Keratinocyte (primary cell): ENCODE data around the gene HDAC1. TPM values are rescaled to one million over a fixed set of nuclear protein-coding genes. Genes with fewer than 3 reads are reported as not detected.

Source experiments
- DNase-seq: peaks from one replicate; pipeline ENCODE4 v3.0.0-alpha.2; 2011; ENCODE audit warnings: low read depth, missing footprints, low spot score
- FAIRE-seq: peaks from 2 replicates; lab custom pipeline; 2011; peaks lifted over from hg19 to GRCh38; lab: Jason Lieb, UNC
- H2AFZ ChIP-seq: 2 replicates; pipeline ENCODE4 v1.6.0; 2012; ENCODE audit warnings: low read length, control low read depth, inconsistent platforms; ENCODE audit not compliant: control insufficient read depth
- H3K27ac ChIP-seq: 2 replicates; pipeline ENCODE4 v1.5.1; 2011; ENCODE audit warnings: low read length; ENCODE audit not compliant: control insufficient read depth, insufficient read depth
- H3K27me3 ChIP-seq: 3 replicates; pipeline ENCODE4 v1.6.0; 2011; ENCODE audit warnings: low read length; ENCODE audit not compliant: control insufficient read depth, insufficient read depth; ENCODE audit errors: extremely low read depth
- H3K36me3 ChIP-seq, 2 experiments: 2 replicates in 1 of 2; 3 replicates in 1 of 2; pipeline ENCODE4 v1.5.1; 2011; ENCODE audit warnings: low read length in 2 of 2, mild to moderate bottlenecking in 1 of 2; ENCODE audit not compliant: control insufficient read depth in 2 of 2, insufficient read depth in 2 of 2; ENCODE audit errors: extremely low read depth in 1 of 2
- H3K4me1 ChIP-seq: 3 replicates; pipeline ENCODE4 v1.5.1; 2011; ENCODE audit warnings: low read length; ENCODE audit not compliant: control insufficient read depth, insufficient read depth; ENCODE audit errors: extremely low read depth
- H3K4me2 ChIP-seq: 3 replicates; pipeline ENCODE4 v1.6.0; 2011; ENCODE audit warnings: low read depth, low read length; ENCODE audit not compliant: control insufficient read depth, insufficient read depth; ENCODE audit errors: extremely low read depth
- H3K4me3 ChIP-seq, 3 experiments: fragments of 200-600 bp in 1 of 3; sonication (generic) in 1 of 3; 2 replicates in 2 of 3; 3 replicates in 1 of 3; pipeline ENCODE4 v1.5.1; 2011 to 2016; ENCODE audit warnings: low read length in 3 of 3, mild to moderate bottlenecking in 3 of 3, control low read depth in 2 of 3, inconsistent platforms in 1 of 3, low read depth in 1 of 3, mixed read lengths in 1 of 3, mixed run types in 1 of 3, moderate library complexity in 1 of 3; ENCODE audit not compliant: control insufficient read depth in 2 of 3, insufficient read depth in 2 of 3; ENCODE audit errors: extremely low read depth in 1 of 3
- H3K79me2 ChIP-seq: 2 replicates; pipeline ENCODE4 v1.6.0; 2012; ENCODE audit warnings: low read length; ENCODE audit not compliant: control insufficient read depth, insufficient read depth
- H3K9ac ChIP-seq: 3 replicates; pipeline ENCODE4 v1.6.0; 2011; ENCODE audit warnings: low read length; ENCODE audit not compliant: control insufficient read depth, insufficient read depth; ENCODE audit errors: extremely low read depth
- H3K9me1 ChIP-seq: 3 replicates; pipeline ENCODE4 v1.6.0; 2011; ENCODE audit warnings: low read length; ENCODE audit not compliant: control insufficient read depth, insufficient read depth; ENCODE audit errors: extremely low read depth
- H3K9me3 ChIP-seq: 2 replicates; pipeline ENCODE4 v1.5.1; 2012; ENCODE audit warnings: low read depth, low read length; ENCODE audit not compliant: control insufficient read depth
- H4K20me1 ChIP-seq: 3 replicates; pipeline ENCODE4 v1.6.0; 2011; ENCODE audit warnings: low read length; ENCODE audit not compliant: control insufficient read depth, insufficient read depth; ENCODE audit errors: extremely low read depth
- CTCF ChIP-seq, 3 experiments: IDR thresholded peaks in 1 of 3; conservative IDR thresholded peaks in 1 of 3; optimal IDR thresholded peaks in 1 of 3; 2 replicates in 2 of 3; 3 replicates in 1 of 3; pipeline versions ENCODE3 to v1.5.1; 2011; ENCODE audit warnings: low read length in 3 of 3, mild to moderate bottlenecking in 3 of 3, moderate library complexity in 2 of 3, control low read depth in 1 of 3, inconsistent platforms in 1 of 3; ENCODE audit not compliant: insufficient read depth in 2 of 3; ENCODE audit errors: extremely low read depth in 1 of 3
- EZH2 ChIP-seq: IDR thresholded peaks from one replicate; pipeline ENCODE4 v1.6.1; 2012; ENCODE audit warnings: inconsistent platforms, mild to moderate bottlenecking, low read length, moderate library complexity
- dilution Hi-C: fragments of 300-500 bp; cut with MboI; formaldehyde crosslinking; loops from one replicate; pipeline ENCODE4 v1.7.0; 2020; ENCODE audit warnings: low sequenced_read_pairs; ENCODE audit not compliant: extremely low pct_ligation_motif_present
- polyA plus RNA-seq, 5 experiments: library from polyadenylated mRNA; depleted of rRNA in 3 of 5; stranded (reverse) in 3 of 5; stranded (forward) in 1 of 5; unstranded in 1 of 5; fragments of >200 nt; gene quantifications; 1 replicate in 1 of 5; 2 replicates in 3 of 5; 3 replicates in 1 of 5; pipeline versions ENCODE4 v1.2.1 to v1.2.3, GENCODE V29; 2011 to 2012; ENCODE audit warnings: missing spikeins in 2 of 5, low read depth in 1 of 5, low replicate concordance in 1 of 5

HDAC1 gene
- polyA plus RNA-seq, 1 donor (not counting 4 experiments of a cell fraction or from before 2014, with no cell fraction given) = 198 TPM

GRCh38 chr1:32334864-32335534, 43.1 kb downstream of the HDAC1 start:
- Histone ChIP-seq H3K9me1 (no peaks in the 10 kb centered on the region), H3K79me2 (no peaks in the 10 kb centered on the region), H2AFZ (no peak overlapping the region), H3K36me3 (peaks cover 14 to 19% of the 10 kb centered on the region in 2 experiments), H3K9me3 (no peaks in the 10 kb centered on the region), H3K4me1 (peaks cover 33% of the 10 kb centered on the region), H3K4me3 (peak overlapping the region; percentile 42 to 62 (median 42)), H3K4me2 (peak overlapping the region; percentile 69), H3K27ac (no peak overlapping the region), H3K27me3 (peaks cover 14% of the 10 kb centered on the region), H4K20me1 (peaks cover 2% of the 10 kb centered on the region), H3K9ac (peak overlapping the region; percentile 15)
- no peak for FAIRE-seq
- dilution Hi-C loops = no loop called here
- TF ChIP-seq EZH2 (no peak), CTCF (optimal IDR thresholded peaks at IDR 0.05 in 1 of 3, IDR thresholded peaks at IDR 0.05 in 1 of 3, conservative IDR thresholded peaks at IDR 0.05 in 1 of 3; ENCODE audit: extremely low read depth in 1 of 3, insufficient read depth in 2 of 3, low read length in 3 of 3) (peak; percentile 31 to 55 (median 46))
- DNase-seq = no peak

- H3K4me3 ChIP-seq = peak overlapping the region in 2 of 3 experiments; percentile 42 to 62
- no peak for DNase-seq
- no peak for TF ChIP-seq EZH2
- TF ChIP-seq CTCF (optimal IDR thresholded peaks at IDR 0.05 in 1 of 3, IDR thresholded peaks at IDR 0.05 in 1 of 3, conservative IDR thresholded peaks at IDR 0.05 in 1 of 3; ENCODE audit: extremely low read depth in 1 of 3, insufficient read depth in 2 of 3, low read length in 3 of 3) = no peak
- H3K9me3 ChIP-seq = no peaks in the 10 kb centered on the region
- H4K20me1 ChIP-seq = peaks cover 2% of the 10 kb centered on the region
- peaks cover 12 to 14% of the 10 kb centered on the region in 2 experiments for H3K36me3 ChIP-seq
- peaks cover 33% of the 10 kb centered on the region for H3K4me1 ChIP-seq
- H3K9ac ChIP-seq = peak overlapping the region; percentile 58
- no peaks in the 10 kb centered on the region for H3K9me1 ChIP-seq
- no peak overlapping the region for H2AFZ ChIP-seq
- H3K27me3 ChIP-seq = peaks cover 14% of the 10 kb centered on the region
- no peak for FAIRE-seq
- no peak overlapping the region for H3K27ac ChIP-seq
- dilution Hi-C loops = no loop called here
- H3K4me2 ChIP-seq = peak overlapping the region; percentile 69
- H3K79me2 ChIP-seq = no peaks in the 10 kb centered on the region
These were observed 43.6 kb downstream of the HDAC1 start for GRCh38 chr1:32335535-32335789.
